ENCODE results near the gene BIN1. TPM values are rescaled to one million over a fixed set of nuclear protein-coding genes. Genes with fewer than 3 reads are reported as not detected.

The BIN1 gene
- polyA plus RNA-seq, 1 donor from 2014 or later, result 61.9 TPM

- Histone ChIP-seq H3K27me3 (ENCODE audit: insufficient read depth, low read depth, low read length) (no peaks in the 10 kb centered on the region), H3F3A (ENCODE audit: insufficient read depth, low read length, poor library complexity, severe bottlenecking) (no peaks in the 10 kb centered on the region), H4K20me1 (ENCODE audit: insufficient read depth) (no peaks in the 10 kb centered on the region), H3K9me2 (ENCODE audit: insufficient read depth, low read length) (no peaks in the 10 kb centered on the region), H3K27ac (ENCODE audit: low read length) (no peak overlapping the region), H3K9ac (ENCODE audit: low read length) (no peak overlapping the region), H3K36me3 (ENCODE audit: insufficient read depth, low read length) (no peaks in the 10 kb centered on the region), H3K9me3 (ENCODE audit: low read length) (no peaks in the 10 kb centered on the region), H3K79me2 (replicated peaks; ENCODE audit: insufficient read depth, low read length) (no peaks in the 10 kb centered on the region), H2AFZ (ENCODE audit: low read depth, low read length) (no peak overlapping the region), H3K4me3 (ENCODE audit: low read length) (no peak overlapping the region), H3K4me2 (ENCODE audit: low read length) (no peak overlapping the region)
- TF ChIP-seq EZH2 (IDR thresholded peaks at IDR 0.05; ENCODE audit: borderline replicate concordance, insufficient read depth, low read length, poor library complexity, severe bottlenecking) (no peak), REST (IDR thresholded peaks at IDR 0.05; ENCODE audit: borderline replicate concordance) (no peak), CTCF (IDR thresholded peaks at IDR 0.05; ENCODE audit: poor library complexity, severe bottlenecking) (no peak)
These were observed 12.2 kb downstream of the BIN1 start for GRCh38 chr2:127094509-127095366.

- no peaks in the 10 kb centered on the region for H3K79me2 ChIP-seq (replicated peaks; ENCODE audit: insufficient read depth, low read length)
- TF ChIP-seq RAD21 (conservative IDR thresholded peaks at IDR 0.05), result no peak
- no peak for TF ChIP-seq MXI1 (conservative IDR thresholded peaks at IDR 0.05; ENCODE audit: poor library complexity, severe bottlenecking)
- no peak for TF ChIP-seq EP300 (conservative IDR thresholded peaks at IDR 0.05; ENCODE audit: poor library complexity, severe bottlenecking)
- no peak for TF ChIP-seq REST (IDR thresholded peaks at IDR 0.05; ENCODE audit: borderline replicate concordance)
- TF ChIP-seq SMC3 (conservative IDR thresholded peaks at IDR 0.05; ENCODE audit: poor library complexity), result no peak
- TF ChIP-seq POLR2AphosphoS5 (IDR thresholded peaks at IDR 0.05), result no peak
- TF ChIP-seq EZH2 (IDR thresholded peaks at IDR 0.05; ENCODE audit: borderline replicate concordance, insufficient read depth, low read length, poor library complexity, severe bottlenecking), result no peak
- TF ChIP-seq TAF1 (IDR thresholded peaks at IDR 0.05; ENCODE audit: low read depth), result no peak
- no peak for TF ChIP-seq CTCF (IDR thresholded peaks at IDR 0.05; ENCODE audit: poor library complexity, severe bottlenecking)
- H3K27ac ChIP-seq (ENCODE audit: low read length), result no peak overlapping the region
- no peaks in the 10 kb centered on the region for H4K20me1 ChIP-seq (ENCODE audit: insufficient read depth)
- H3K36me3 ChIP-seq (ENCODE audit: insufficient read depth, low read length), result no peaks in the 10 kb centered on the region
- no peaks in the 10 kb centered on the region for H3F3A ChIP-seq (ENCODE audit: insufficient read depth, low read length, poor library complexity, severe bottlenecking)
- H3K4me3 ChIP-seq (ENCODE audit: low read length), result no peak overlapping the region
- H3K9me3 ChIP-seq (ENCODE audit: low read length), result no peaks in the 10 kb centered on the region
- H3K4me2 ChIP-seq (ENCODE audit: low read length), result no peak overlapping the region
- H3K27me3 ChIP-seq (ENCODE audit: insufficient read depth, low read depth, low read length), result no peaks in the 10 kb centered on the region
- H3K9ac ChIP-seq (ENCODE audit: low read length), result no peak overlapping the region
- no peaks in the 10 kb centered on the region for H3K9me2 ChIP-seq (ENCODE audit: insufficient read depth, low read length)
- H2AFZ ChIP-seq (ENCODE audit: low read depth, low read length), result no peak overlapping the region
These were observed 13.2 kb downstream of the BIN1 start for GRCh38 chr2:127093648-127094210.
